KMS-11 (cell line): ENCODE results near the gene PDE8B.
A peak's percentile ranks its signal among the peaks of the same experiment; 100 is the strongest.

Experiments
- H2AFZ ChIP-seq: fragments of 200-600 bp; sonication (generic); 2 replicates; pipeline ENCODE4 v1.6.1; 2016; ENCODE audit warnings: antibody characterized with exemption, mixed run types, low read depth
- H3K27ac ChIP-seq: fragments of 200-600 bp; sonication (generic); 2 replicates; pipeline ENCODE4 v1.6.1; 2016; ENCODE audit warnings: mild to moderate bottlenecking, mixed run types
- H3K27me3 ChIP-seq: fragments of 200-600 bp; sonication (generic); 2 replicates; pipeline ENCODE4 v1.6.1; 2017; ENCODE audit warnings: mild to moderate bottlenecking, low read depth, mixed run types, moderate library complexity; ENCODE audit not compliant: insufficient read depth
- H3K36me3 ChIP-seq: fragments of 200-600 bp; sonication (generic); 2 replicates; pipeline ENCODE4 v1.6.1; 2017; ENCODE audit warnings: mild to moderate bottlenecking, mixed run types; ENCODE audit not compliant: insufficient read depth
- H3K4me1 ChIP-seq: fragments of 200-600 bp; sonication (generic); 2 replicates; pipeline ENCODE4 v1.6.1; 2016; ENCODE audit warnings: mild to moderate bottlenecking, low read depth, mixed run types; ENCODE audit not compliant: poor library complexity, severe bottlenecking
- H3K4me2 ChIP-seq: fragments of 200-600 bp; sonication (generic); 2 replicates; pipeline ENCODE4 v1.7.0; 2016; ENCODE audit warnings: mild to moderate bottlenecking, mixed run types
- H3K4me3 ChIP-seq: fragments of 200-600 bp; sonication (generic); IDR thresholded peaks from 2 replicates; pipeline ENCODE4 v1.6.1; 2017; ENCODE audit warnings: low read depth, low read length, mixed read lengths; ENCODE audit not compliant: insufficient read depth
- H3K79me2 ChIP-seq: fragments of 200-600 bp; sonication (generic); 2 replicates; pipeline ENCODE4 v1.6.1; 2016; ENCODE audit warnings: low read depth, mixed run types; ENCODE audit not compliant: insufficient read depth
- H3K9ac ChIP-seq: fragments of 200-600 bp; sonication (generic); 2 replicates; pipeline ENCODE4 v1.6.1; 2016; ENCODE audit warnings: mild to moderate bottlenecking, mixed run types
- H4K20me1 ChIP-seq: fragments of 200-600 bp; sonication (generic); 2 replicates; pipeline ENCODE4 v1.6.1; 2016; ENCODE audit warnings: mild to moderate bottlenecking, mixed run types; ENCODE audit not compliant: insufficient read depth
- TF ChIP-seq, protein P1 (sequence below): fragments of 200-600 bp; sonication (generic); conservative IDR thresholded peaks from 2 replicates; pipeline ENCODE4 v1.6.1; 2017; ENCODE audit warnings: low read depth, mild to moderate bottlenecking, antibody characterized with exemption, low read length, moderate library complexity, mixed read lengths

Gene PDE8B

GRCh38 chr5:77235846-77236721 is 25.6 kb downstream of the PDE8B start:
- Histone ChIP-seq H3K36me3 (no peaks in the 10 kb centered on the region), H3K4me2 (no peak overlapping the region), H3K4me1 (no peaks in the 10 kb centered on the region), H3K79me2 (no peaks in the 10 kb centered on the region), H2AFZ (no peak overlapping the region), H3K9ac (no peak overlapping the region), H3K27ac (no peak overlapping the region), H3K27me3 (no peaks in the 10 kb centered on the region), H3K4me3 (no peak overlapping the region), H4K20me1 (no peaks in the 10 kb centered on the region)
- TF ChIP-seq, protein P1, sequence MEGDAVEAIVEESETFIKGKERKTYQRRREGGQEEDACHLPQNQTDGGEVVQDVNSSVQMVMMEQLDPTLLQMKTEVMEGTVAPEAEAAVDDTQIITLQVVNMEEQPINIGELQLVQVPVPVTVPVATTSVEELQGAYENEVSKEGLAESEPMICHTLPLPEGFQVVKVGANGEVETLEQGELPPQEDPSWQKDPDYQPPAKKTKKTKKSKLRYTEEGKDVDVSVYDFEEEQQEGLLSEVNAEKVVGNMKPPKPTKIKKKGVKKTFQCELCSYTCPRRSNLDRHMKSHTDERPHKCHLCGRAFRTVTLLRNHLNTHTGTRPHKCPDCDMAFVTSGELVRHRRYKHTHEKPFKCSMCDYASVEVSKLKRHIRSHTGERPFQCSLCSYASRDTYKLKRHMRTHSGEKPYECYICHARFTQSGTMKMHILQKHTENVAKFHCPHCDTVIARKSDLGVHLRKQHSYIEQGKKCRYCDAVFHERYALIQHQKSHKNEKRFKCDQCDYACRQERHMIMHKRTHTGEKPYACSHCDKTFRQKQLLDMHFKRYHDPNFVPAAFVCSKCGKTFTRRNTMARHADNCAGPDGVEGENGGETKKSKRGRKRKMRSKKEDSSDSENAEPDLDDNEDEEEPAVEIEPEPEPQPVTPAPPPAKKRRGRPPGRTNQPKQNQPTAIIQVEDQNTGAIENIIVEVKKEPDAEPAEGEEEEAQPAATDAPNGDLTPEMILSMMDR, result no peak

GRCh38 chr5:77239126-77239741 is 28.8 kb downstream of the PDE8B start:
- Histone ChIP-seq H3K4me2 (no peak overlapping the region), H3K79me2 (no peaks in the 10 kb centered on the region), H3K27me3 (no peaks in the 10 kb centered on the region), H3K4me1 (no peaks in the 10 kb centered on the region), H4K20me1 (no peaks in the 10 kb centered on the region), H3K4me3 (no peak overlapping the region), H3K27ac (no peak overlapping the region), H3K36me3 (no peaks in the 10 kb centered on the region), H2AFZ (no peak overlapping the region), H3K9ac (no peak overlapping the region)
- TF ChIP-seq, protein P1, result peak; percentile 57

- H3K27me3 ChIP-seq, result no peaks in the 10 kb centered on the region
- no peak overlapping the region for H3K4me2 ChIP-seq
- no peak overlapping the region for H3K9ac ChIP-seq
- H3K36me3 ChIP-seq, result no peaks in the 10 kb centered on the region
- no peaks in the 10 kb centered on the region for H4K20me1 ChIP-seq
- TF ChIP-seq, protein P1, result no peak
- no peak overlapping the region for H3K4me3 ChIP-seq
- no peaks in the 10 kb centered on the region for H3K79me2 ChIP-seq
- H3K27ac ChIP-seq, result no peak overlapping the region
- H3K4me1 ChIP-seq, result no peaks in the 10 kb centered on the region
- no peak overlapping the region for H2AFZ ChIP-seq
These were observed 31.0 kb downstream of the PDE8B start for GRCh38 chr5:77241444-77241843.

GRCh38 chr5:77249475-77249874 is 39.0 kb downstream of the PDE8B start:
- Histone ChIP-seq H3K27ac (no peak overlapping the region), H3K27me3 (no peaks in the 10 kb centered on the region), H2AFZ (no peak overlapping the region), H3K79me2 (no peaks in the 10 kb centered on the region), H3K9ac (no peak overlapping the region), H3K4me1 (no peaks in the 10 kb centered on the region), H3K36me3 (no peaks in the 10 kb centered on the region), H3K4me3 (no peak overlapping the region), H4K20me1 (no peaks in the 10 kb centered on the region), H3K4me2 (no peak overlapping the region)
- TF ChIP-seq, protein P1, result no peak
